C4-2B (cell line): ENCODE results near the gene GPATCH4.

Source experiments
- ZFX ChIP-seq: fragments of 450-650 bp; IDR thresholded peaks from 2 replicates; pipeline ENCODE4 v1.6.1; 2017
- TF ChIP-seq, protein P1 (sequence below): fragments of 450-650 bp; conservative IDR thresholded peaks from 2 replicates; pipeline ENCODE4 v1.5.1; 2017; ENCODE audit warnings: mild to moderate bottlenecking

DNA sequence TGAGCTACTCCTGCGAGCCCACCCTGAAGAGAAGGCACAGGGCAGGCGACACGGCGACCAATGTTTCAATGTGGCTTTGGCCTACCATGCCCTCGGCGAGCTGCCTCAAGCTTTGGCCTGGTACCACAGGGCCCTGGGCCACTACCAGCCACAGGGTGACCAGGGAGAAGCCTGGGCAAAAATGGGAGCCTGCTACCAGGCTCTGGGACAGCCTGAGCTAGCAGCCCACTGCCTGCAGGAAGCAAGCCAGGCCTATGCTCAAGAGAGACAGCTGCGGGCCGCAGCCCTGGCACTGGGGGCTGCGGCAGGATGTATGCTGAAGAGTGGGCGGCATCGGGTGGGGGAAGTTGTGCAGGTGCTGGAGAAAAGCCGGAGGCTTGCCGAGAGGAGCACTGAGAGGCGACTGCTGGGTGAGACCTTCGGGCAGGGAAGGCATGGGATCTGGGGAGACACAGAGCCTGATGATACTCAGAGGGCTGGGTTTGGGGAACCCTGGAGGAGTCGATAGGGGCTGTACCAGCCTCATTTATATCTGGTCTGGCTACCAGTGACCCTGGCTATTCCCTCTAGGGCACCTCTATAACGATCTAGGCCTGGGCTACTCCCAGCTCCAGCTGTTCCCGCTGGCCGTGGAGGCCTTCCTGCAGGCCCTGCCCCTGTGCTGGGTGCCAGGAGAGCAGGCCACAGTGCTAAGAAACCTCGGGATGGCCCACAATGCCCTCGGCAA, 19.5 kb downstream of the GPATCH4 start:
- TF ChIP-seq, protein P1, sequence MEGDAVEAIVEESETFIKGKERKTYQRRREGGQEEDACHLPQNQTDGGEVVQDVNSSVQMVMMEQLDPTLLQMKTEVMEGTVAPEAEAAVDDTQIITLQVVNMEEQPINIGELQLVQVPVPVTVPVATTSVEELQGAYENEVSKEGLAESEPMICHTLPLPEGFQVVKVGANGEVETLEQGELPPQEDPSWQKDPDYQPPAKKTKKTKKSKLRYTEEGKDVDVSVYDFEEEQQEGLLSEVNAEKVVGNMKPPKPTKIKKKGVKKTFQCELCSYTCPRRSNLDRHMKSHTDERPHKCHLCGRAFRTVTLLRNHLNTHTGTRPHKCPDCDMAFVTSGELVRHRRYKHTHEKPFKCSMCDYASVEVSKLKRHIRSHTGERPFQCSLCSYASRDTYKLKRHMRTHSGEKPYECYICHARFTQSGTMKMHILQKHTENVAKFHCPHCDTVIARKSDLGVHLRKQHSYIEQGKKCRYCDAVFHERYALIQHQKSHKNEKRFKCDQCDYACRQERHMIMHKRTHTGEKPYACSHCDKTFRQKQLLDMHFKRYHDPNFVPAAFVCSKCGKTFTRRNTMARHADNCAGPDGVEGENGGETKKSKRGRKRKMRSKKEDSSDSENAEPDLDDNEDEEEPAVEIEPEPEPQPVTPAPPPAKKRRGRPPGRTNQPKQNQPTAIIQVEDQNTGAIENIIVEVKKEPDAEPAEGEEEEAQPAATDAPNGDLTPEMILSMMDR, result no peak
- TF ChIP-seq ZFX, result no peak
